Gastrocnemius medialis (tissue), 4 donors: ENCODE measurements around the gene PRICKLE1. TPM values are rescaled to one million over a fixed set of nuclear protein-coding genes. Genes with fewer than 3 reads are reported as not detected.

Experiments
- ATAC-seq, 2 donors: fragments of 150-250 bp; one replicate each; pipeline ENCODE4 v1.9.1; 2016
- DNase-seq, 2 donors: peaks; one replicate each; pipeline ENCODE4 v3.0.0-alpha.2; 2019
- H3K27ac ChIP-seq, 4 donors: fragments of 200-600 bp; sonication (generic); 1 replicate in 1 of 4; 2 replicates in 3 of 4; pipeline ENCODE4 v1.5.1; 2016 to 2018; ENCODE audit warnings: mild to moderate bottlenecking in 2 of 4, moderate library complexity in 1 of 4
- H3K27me3 ChIP-seq, 3 donors: fragments of 200-600 bp; sonication (generic) in 2 of 3; 1 replicate in 1 of 3; 2 replicates in 2 of 3; pipeline versions ENCODE4 v1.5.1 to v1.6.0; 2016 to 2019; ENCODE audit warnings: mild to moderate bottlenecking in 1 of 3, moderate library complexity in 1 of 3
- H3K36me3 ChIP-seq, 2 donors: fragments of 200-600 bp; sonication (generic) in 1 of 2; one replicate each; pipeline ENCODE4 v1.5.1; 2017 to 2018
- H3K4me1 ChIP-seq, 2 donors: fragments of 200-600 bp; sonication (generic) in 1 of 2; one replicate each; pipeline ENCODE4 v1.5.1; 2016 to 2017; ENCODE audit warnings: mild to moderate bottlenecking in 2 of 2
- H3K4me3 ChIP-seq, 4 donors: fragments of 200-600 bp; sonication (generic) in 3 of 4; 1 replicate in 1 of 4; 2 replicates in 3 of 4; pipeline ENCODE4 v1.5.1; 2016 to 2019; ENCODE audit warnings: mild to moderate bottlenecking in 2 of 4
- H3K9me3 ChIP-seq, 3 donors: fragments of 200-600 bp; sonication (generic) in 2 of 3; 1 replicate in 1 of 3; 2 replicates in 2 of 3; pipeline ENCODE4 v1.5.1; 2016 to 2019
- POLR2A ChIP-seq, 2 donors: fragments of 450-650 bp; IDR thresholded peaks; one replicate each; pipeline ENCODE4 v1.6.1; 2017; ENCODE audit warnings: antibody characterized with exemption in 2 of 2, mild to moderate bottlenecking in 2 of 2, moderate library complexity in 2 of 2
- in situ Hi-C, 4 donors: fragments of 200-750 bp; cut with MboI; loops; one replicate each; pipeline versions ENCODE4 v1.15.0 to v1.8.0; 2017; ENCODE audit warnings: low sequenced_read_pairs in 4 of 4
- intact Hi-C: fragments of 100-400 bp; cut with DNase I; formaldehyde crosslinking; loops from one replicate; pipeline ENCODE4 v1.15.1; 2023; ENCODE audit warnings: low total_unique reads
- total RNA-seq, 4 donors: library from RNA; depleted of rRNA; stranded (reverse); fragments of >200 nt; gene quantifications; one replicate each; pipeline versions ENCODE4 v1.1.0 to v1.2.3, GENCODE V29; 2016
- TF ChIP-seq, protein P1 (sequence below), 5 experiments: fragments of 450-650 bp in 3 of 5; fragments of 200-600 bp in 2 of 5; sonication (generic) in 2 of 5; IDR thresholded peaks in 4 of 5; conservative IDR thresholded peaks in 1 of 5; 1 replicate in 4 of 5; 2 replicates in 1 of 5; pipeline ENCODE4 v1.5.1; 2016 to 2019; ENCODE audit warnings: antibody characterized with exemption in 5 of 5, mild to moderate bottlenecking in 3 of 5, moderate library complexity in 3 of 5

Gene PRICKLE1
- total RNA-seq, 4 donors from 2014 or later = 0.87 to 9.2 (median 3.6) TPM

GRCh38 chr12:42407306-42407705 is 182.2 kb downstream of the PRICKLE1 start:
- Histone ChIP-seq H3K27ac (no peak overlapping the region), H3K4me3 (no peak overlapping the region), H3K9me3 (no peaks in the 10 kb centered on the region), H3K4me1 (no peaks in the 10 kb centered on the region), H3K27me3 (no peaks in the 10 kb centered on the region), H3K36me3 (no peaks in the 10 kb centered on the region)
- in situ Hi-C loops (no loop called here), intact Hi-C loops (no loop called here)
- TF ChIP-seq, protein P1, sequence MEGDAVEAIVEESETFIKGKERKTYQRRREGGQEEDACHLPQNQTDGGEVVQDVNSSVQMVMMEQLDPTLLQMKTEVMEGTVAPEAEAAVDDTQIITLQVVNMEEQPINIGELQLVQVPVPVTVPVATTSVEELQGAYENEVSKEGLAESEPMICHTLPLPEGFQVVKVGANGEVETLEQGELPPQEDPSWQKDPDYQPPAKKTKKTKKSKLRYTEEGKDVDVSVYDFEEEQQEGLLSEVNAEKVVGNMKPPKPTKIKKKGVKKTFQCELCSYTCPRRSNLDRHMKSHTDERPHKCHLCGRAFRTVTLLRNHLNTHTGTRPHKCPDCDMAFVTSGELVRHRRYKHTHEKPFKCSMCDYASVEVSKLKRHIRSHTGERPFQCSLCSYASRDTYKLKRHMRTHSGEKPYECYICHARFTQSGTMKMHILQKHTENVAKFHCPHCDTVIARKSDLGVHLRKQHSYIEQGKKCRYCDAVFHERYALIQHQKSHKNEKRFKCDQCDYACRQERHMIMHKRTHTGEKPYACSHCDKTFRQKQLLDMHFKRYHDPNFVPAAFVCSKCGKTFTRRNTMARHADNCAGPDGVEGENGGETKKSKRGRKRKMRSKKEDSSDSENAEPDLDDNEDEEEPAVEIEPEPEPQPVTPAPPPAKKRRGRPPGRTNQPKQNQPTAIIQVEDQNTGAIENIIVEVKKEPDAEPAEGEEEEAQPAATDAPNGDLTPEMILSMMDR (IDR thresholded peaks at IDR 0.05 in 4 of 5, conservative IDR thresholded peaks at IDR 0.05 in 1 of 5) = no peak
- no peak for TF ChIP-seq POLR2A (IDR thresholded peaks at IDR 0.05)
- no peak for ATAC-seq
- DNase-seq = no peak
